H9 (cell line): ENCODE measurements around the gene SLC9A6. TPM values are rescaled to one million over a fixed set of nuclear protein-coding genes. Genes with fewer than 3 reads are reported as not detected.

ENCODE experiments used
- DNase-seq: peaks from one replicate; pipeline ENCODE4 v3.0.0-alpha.2; 2017
- H2AFZ ChIP-seq: one replicate; pipeline ENCODE4 v1.6.1; 2013; ENCODE audit warnings: mild to moderate bottlenecking, low read length, control low read depth, moderate library complexity
- H2AK5ac ChIP-seq: 2 replicates; pipeline ENCODE4 v1.6.1; 2013; ENCODE audit warnings: low read length, control low read depth, mixed read lengths; ENCODE audit not compliant: insufficient read length
- H2BK120ac ChIP-seq: one replicate; pipeline ENCODE4 v1.6.1; 2013; ENCODE audit warnings: low read depth, mild to moderate bottlenecking, low read length, control low read depth, inconsistent platforms; ENCODE audit not compliant: poor library complexity, severe bottlenecking
- H2BK12ac ChIP-seq: 2 replicates; pipeline ENCODE4 v1.6.1; 2013; ENCODE audit warnings: low read length, control low read depth, mixed read lengths, low read depth; ENCODE audit not compliant: insufficient read length
- H2BK15ac ChIP-seq: 2 replicates; pipeline ENCODE4 v1.6.1; 2013; ENCODE audit warnings: low read depth, low read length, control low read depth
- H2BK20ac ChIP-seq: one replicate; pipeline ENCODE4 v1.6.1; 2013; ENCODE audit warnings: low read depth, mild to moderate bottlenecking, low read length, control low read depth, inconsistent platforms; ENCODE audit not compliant: poor library complexity, severe bottlenecking
- H2BK5ac ChIP-seq: 2 replicates; pipeline ENCODE4 v1.6.1; 2013; ENCODE audit warnings: low read length, control low read depth, mixed read lengths; ENCODE audit not compliant: insufficient read length
- H3K14ac ChIP-seq: 2 replicates; pipeline ENCODE4 v1.6.1; 2013; ENCODE audit warnings: low read length, control low read depth; ENCODE audit not compliant: insufficient read depth
- H3K18ac ChIP-seq: 2 replicates; pipeline ENCODE4 v1.6.1; 2013; ENCODE audit warnings: low read depth, mild to moderate bottlenecking, mixed read lengths, low read length, control low read depth; ENCODE audit not compliant: insufficient read length
- H3K23ac ChIP-seq: 2 replicates; pipeline ENCODE4 v1.6.1; 2013; ENCODE audit warnings: low read length, control low read depth, mixed read lengths, low read depth; ENCODE audit not compliant: insufficient read length
- H3K23me2 ChIP-seq: 2 replicates; pipeline ENCODE4 v1.6.1; 2013; ENCODE audit warnings: low read depth, mild to moderate bottlenecking, mixed read lengths, low read length, control low read depth; ENCODE audit not compliant: insufficient read length, poor library complexity, severe bottlenecking
- H3K27ac ChIP-seq: 2 replicates; pipeline ENCODE4 v1.5.1; 2013; ENCODE audit warnings: low read length, control low read depth, mixed read lengths, low read depth; ENCODE audit not compliant: insufficient read length
- H3K27me3 ChIP-seq: 2 replicates; pipeline ENCODE4 v1.6.1; 2013; ENCODE audit warnings: low read length, control low read depth, inconsistent platforms; ENCODE audit not compliant: insufficient read depth
- H3K4ac ChIP-seq: 2 replicates; pipeline ENCODE4 v1.6.1; 2013; ENCODE audit warnings: low read depth, mild to moderate bottlenecking, control low read depth, inconsistent platforms, low read length, moderate library complexity
- H3K4me1 ChIP-seq: 2 replicates; pipeline ENCODE4 v1.6.1; 2013; ENCODE audit warnings: low read length, control low read depth, inconsistent platforms; ENCODE audit not compliant: insufficient read depth
- H3K4me2 ChIP-seq: 2 replicates; pipeline ENCODE4 v1.6.1; 2013; ENCODE audit warnings: low read length, control low read depth, mixed read lengths; ENCODE audit not compliant: insufficient read length, insufficient read depth
- H3K56ac ChIP-seq: 2 replicates; pipeline ENCODE4 v1.6.1; 2013; ENCODE audit warnings: low read depth, mild to moderate bottlenecking, mixed read lengths, low read length, control low read depth; ENCODE audit not compliant: insufficient read length
- H3K79me1 ChIP-seq: 2 replicates; pipeline ENCODE4 v1.6.1; 2013; ENCODE audit warnings: low read depth, mild to moderate bottlenecking, moderate library complexity, low read length, control low read depth, inconsistent platforms; ENCODE audit not compliant: insufficient read depth, poor library complexity, severe bottlenecking
- H3K79me2 ChIP-seq: 2 replicates; pipeline ENCODE4 v1.6.1; 2013; ENCODE audit warnings: low read length, control low read depth, inconsistent platforms; ENCODE audit not compliant: insufficient read depth
- H3K9ac ChIP-seq: 2 replicates; pipeline ENCODE4 v1.6.1; 2013; ENCODE audit warnings: low read length, control low read depth, mixed read lengths; ENCODE audit not compliant: insufficient read length; ENCODE audit errors: extremely low read depth
- H3K9me3 ChIP-seq: one replicate; pipeline ENCODE4 v1.6.1; 2013; ENCODE audit warnings: low read depth, low read length, inconsistent platforms; ENCODE audit not compliant: control insufficient read depth
- H3T11ph ChIP-seq: one replicate; pipeline ENCODE4 v1.6.1; 2013; ENCODE audit warnings: mild to moderate bottlenecking, low read length, control low read depth, inconsistent platforms
- H4K20me1 ChIP-seq: one replicate; pipeline ENCODE4 v1.6.1; 2013; ENCODE audit not compliant: control insufficient read depth, insufficient read length, insufficient read depth
- H4K5ac ChIP-seq: 2 replicates; pipeline ENCODE4 v1.6.1; 2013; ENCODE audit warnings: low read depth, mild to moderate bottlenecking, mixed read lengths, low read length, control low read depth; ENCODE audit not compliant: insufficient read length
- H4K8ac ChIP-seq: replicated peaks from 2 replicates; pipeline ENCODE4 v1.6.1; 2013; ENCODE audit warnings: low read length, control low read depth, mixed read lengths, low read depth; ENCODE audit not compliant: insufficient read length
- H4K91ac ChIP-seq: 2 replicates; pipeline ENCODE4 v1.6.1; 2013; ENCODE audit warnings: low read depth, mild to moderate bottlenecking, moderate library complexity, mixed read lengths, low read length, control low read depth; ENCODE audit not compliant: insufficient read length
- H3K27ac Mint-ChIP-seq, 3 experiments: 2 replicates in 2 of 3; 3 replicates in 1 of 3; pipeline ENCODE4 v1.8.0; 2020 to 2021; ENCODE audit warnings: mixed read lengths in 3 of 3, mild to moderate bottlenecking in 1 of 3, moderate library complexity in 1 of 3
- H3K27me3 Mint-ChIP-seq: 2 replicates; pipeline ENCODE4 v1.8.0; 2021; ENCODE audit warnings: low read depth, mild to moderate bottlenecking, moderate library complexity, mixed read lengths
- H3K36me3 Mint-ChIP-seq, 3 experiments: 2 replicates in 2 of 3; 3 replicates in 1 of 3; pipeline ENCODE4 v1.8.0; 2020 to 2021; ENCODE audit warnings: low read depth in 3 of 3, mixed read lengths in 3 of 3; ENCODE audit not compliant: insufficient read depth in 1 of 3
- H3K4me1 Mint-ChIP-seq, 2 experiments: 2 replicates each; pipeline ENCODE4 v1.8.0; 2020; ENCODE audit warnings: mixed read lengths in 2 of 2
- H3K4me3 Mint-ChIP-seq, 2 experiments: 2 replicates in 1 of 2; 3 replicates in 1 of 2; pipeline ENCODE4 v1.8.0; 2020 to 2021; ENCODE audit warnings: mild to moderate bottlenecking in 2 of 2, mixed read lengths in 2 of 2, moderate library complexity in 1 of 2
- H3K9me3 Mint-ChIP-seq, 2 experiments: 2 replicates in 1 of 2; 3 replicates in 1 of 2; pipeline ENCODE4 v1.8.0; 2020; ENCODE audit warnings: mild to moderate bottlenecking in 2 of 2, mixed read lengths in 2 of 2, moderate library complexity in 1 of 2
- WGBS: extraction: QIAGEN DNeasy Blood & Tissue Kit; methylation state at CpG from one replicate; pipeline ENCODE4 v1.1.7; 2013; ENCODE audit warnings: missing lambda C conversion rate, low lambda C conversion rate, mixed read lengths; ENCODE audit not compliant: insufficient read length; ENCODE audit errors: extremely low coverage; 5-methylcytosine and 5-hydroxymethylcytosine counted together
- total RNA-seq: library from RNA; stranded (reverse); gene quantifications from 2 replicates; pipeline ENCODE4 v1.2.1, GENCODE V29; 2021
- TF ChIP-seq, protein P1 (sequence below): fragments of 200-600 bp; sonication (generic); conservative IDR thresholded peaks from 3 replicates; pipeline ENCODE4 v1.8.0; 2021; ENCODE audit warnings: antibody characterized with exemption, mild to moderate bottlenecking

SLC9A6 gene
- total RNA-seq, 1 experiment from 2014 or later: 12.3 TPM

DNA sequence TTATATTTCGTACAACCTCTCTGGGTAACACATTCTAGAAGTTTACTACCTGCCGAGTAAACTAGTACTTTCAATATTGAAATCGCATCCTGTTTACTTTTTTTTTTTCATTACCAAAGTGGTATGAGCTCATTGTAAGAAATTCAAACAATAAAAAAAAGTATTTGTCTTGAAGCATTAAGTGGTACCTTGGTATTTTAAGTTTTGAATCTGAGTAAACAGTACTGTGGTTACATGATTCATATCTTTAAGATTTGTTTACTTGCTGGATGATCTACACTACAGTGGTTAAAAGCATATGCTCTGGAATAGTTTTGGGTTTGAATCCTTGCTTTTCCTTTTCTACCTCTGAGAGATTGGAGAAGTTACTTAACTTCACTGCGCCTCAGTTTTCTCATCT lies 7.6 kb upstream of the SLC9A6 start:
- no peak overlapping the region for H3T11ph ChIP-seq
- no peak overlapping the region for H2AFZ ChIP-seq
- no peak overlapping the region for H3K4me3 Mint-ChIP-seq
- no peak overlapping the region for H3K27ac Mint-ChIP-seq
- H3K27ac ChIP-seq: no peak overlapping the region
- no peak overlapping the region for H4K91ac ChIP-seq
- no peaks in the 10 kb centered on the region for H3K4me1 ChIP-seq
- no peak overlapping the region for H2BK20ac ChIP-seq
- no peak overlapping the region for H3K9ac ChIP-seq
- no peak overlapping the region for H2BK5ac ChIP-seq
- no peak overlapping the region for H3K56ac ChIP-seq
- H3K79me1 ChIP-seq: no peaks in the 10 kb centered on the region
- H3K4me1 Mint-ChIP-seq: peaks cover 11 to 13% of the 10 kb centered on the region in 2 experiments; a peak in 3 of 4 replicates
- DNase-seq: no peak
- H3K9me3 Mint-ChIP-seq: peaks cover 76% of the 10 kb centered on the region in 2 experiments
- H3K14ac ChIP-seq: no peak overlapping the region
- H3K79me2 ChIP-seq: peaks cover 6% of the 10 kb centered on the region; the same call in 1 of the 2 replicates
- no peak overlapping the region for H2BK15ac ChIP-seq
- H3K9me3 ChIP-seq: peaks cover 19% of the 10 kb centered on the region
- peaks cover 1% of the 10 kb centered on the region for H3K27me3 Mint-ChIP-seq
- no peak overlapping the region for H2BK12ac ChIP-seq
- no peak overlapping the region for H3K18ac ChIP-seq
- H3K4ac ChIP-seq: no peak overlapping the region
- H3K36me3 Mint-ChIP-seq: peaks cover 0 to 11% (median 0%) of the 10 kb centered on the region in 3 experiments; a peak in 4 of 7 replicates
- no peak overlapping the region for H2BK120ac ChIP-seq
- H3K23me2 ChIP-seq: peaks cover 5% of the 10 kb centered on the region
- H4K8ac ChIP-seq: no peak overlapping the region
- H3K4me2 ChIP-seq: no peak overlapping the region
- no peak overlapping the region for H3K23ac ChIP-seq
- TF ChIP-seq, protein P1, sequence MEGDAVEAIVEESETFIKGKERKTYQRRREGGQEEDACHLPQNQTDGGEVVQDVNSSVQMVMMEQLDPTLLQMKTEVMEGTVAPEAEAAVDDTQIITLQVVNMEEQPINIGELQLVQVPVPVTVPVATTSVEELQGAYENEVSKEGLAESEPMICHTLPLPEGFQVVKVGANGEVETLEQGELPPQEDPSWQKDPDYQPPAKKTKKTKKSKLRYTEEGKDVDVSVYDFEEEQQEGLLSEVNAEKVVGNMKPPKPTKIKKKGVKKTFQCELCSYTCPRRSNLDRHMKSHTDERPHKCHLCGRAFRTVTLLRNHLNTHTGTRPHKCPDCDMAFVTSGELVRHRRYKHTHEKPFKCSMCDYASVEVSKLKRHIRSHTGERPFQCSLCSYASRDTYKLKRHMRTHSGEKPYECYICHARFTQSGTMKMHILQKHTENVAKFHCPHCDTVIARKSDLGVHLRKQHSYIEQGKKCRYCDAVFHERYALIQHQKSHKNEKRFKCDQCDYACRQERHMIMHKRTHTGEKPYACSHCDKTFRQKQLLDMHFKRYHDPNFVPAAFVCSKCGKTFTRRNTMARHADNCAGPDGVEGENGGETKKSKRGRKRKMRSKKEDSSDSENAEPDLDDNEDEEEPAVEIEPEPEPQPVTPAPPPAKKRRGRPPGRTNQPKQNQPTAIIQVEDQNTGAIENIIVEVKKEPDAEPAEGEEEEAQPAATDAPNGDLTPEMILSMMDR: no peak
- H3K27me3 ChIP-seq: no peaks in the 10 kb centered on the region
- no peaks in the 10 kb centered on the region for H4K20me1 ChIP-seq
- WGBS: no CpG with 5 or more reads among the region's 4 CpGs
- H4K5ac ChIP-seq: no peak overlapping the region
- no peak overlapping the region for H2AK5ac ChIP-seq
